Heart left ventricle (tissue), 13 donors: ENCODE results near the gene ZNF846.

Source experiments
- CTCF ChIP-seq, 12 donors: fragments of 200-600 bp; sonication (generic) in 4 of 12; IDR thresholded peaks; one replicate each; pipeline versions ENCODE4 v1.5.0 to v1.8.0; 2018 to 2022; ENCODE audit warnings: antibody characterized with exemption in 12 of 12, mild to moderate bottlenecking in 5 of 12
- POLR2A ChIP-seq, 2 donors: fragments of 450-650 bp; IDR thresholded peaks; one replicate each; pipeline ENCODE4 v1.6.1; 2017; ENCODE audit warnings: antibody characterized with exemption in 2 of 2, mild to moderate bottlenecking in 2 of 2, moderate library complexity in 2 of 2
- donor health status: ischemic (EF 13 %, LVEDD 7.1; RV severe dilation, severe dysfunction).
- donor health status: DM: no; HTN: yes; CAD: no.
- donor health status: DM: no; HTN: no; CAD: no.
- donor health status: ischemic (EF 25% LVEDD 6.9; RV normal size, moderate dysfunction).
- donor health status: ischemic (EF 25% LVEDD 5.7; RV mildly dilated, moderate dysfunction).
- donor health status: ischemic (EF 35%, LVEDD 5.7; RV mildly dilated, moderate dysfunction).
- donor health status: nonischemic (EF 11% LVEDD 7.7; RV severe dilation, severe dysfunction).
- donor health status: DM: yes; HTN: yes; CAD: no.
- donor health status: PGD.
- donor health status: ischemic (EF 29% LVEDD 5.4; RV normal size, mild dysfunction).
- donor health status: nonischemic (EF 23%, LVEDD 6.1; RV moderate dilation, normal function).

- TF ChIP-seq CTCF (IDR thresholded peaks at IDR 0.05) (no peak), POLR2A (IDR thresholded peaks at IDR 0.05) (no peak)
These were observed 10.7 kb downstream of the ZNF846 start for GRCh38 chr19:9757544-9758501.
